Retinal pigment epithelial cell (primary cell): ENCODE data around the gene PXN.
"Not testable (repeated sequence)": the region's sequence is repeated elsewhere in the genome, so short reads cannot be mapped to it uniquely, and the experiment has no call there.

Experiments used
- DNase-seq: peaks from one replicate; pipeline ENCODE4 v3.0.0-alpha.2; 2010; ENCODE audit warnings: low read depth
- H3K4me3 ChIP-seq: 2 replicates; pipeline ENCODE4 v1.5.1; 2011; ENCODE audit warnings: mild to moderate bottlenecking, low read length, control low read depth, moderate library complexity
- CTCF ChIP-seq: conservative IDR thresholded peaks from 2 replicates; pipeline ENCODE4 v1.5.1; 2011; ENCODE audit warnings: low read depth, low read length, control low read depth, inconsistent platforms

PXN gene

GRCh38 chr12:120237360-120238171 is 28.0 kb downstream of the PXN start:
- H3K4me3 ChIP-seq: no peak overlapping the region
- no peak for TF ChIP-seq CTCF
- DNase-seq: no peak

- not testable (repeated sequence) for H3K4me3 ChIP-seq, DNase-seq
Measured at GRCh38 chr12:120236809-120237208, 28.7 kb downstream of the PXN start.

GRCh38 chr12:120235369-120236323 is 29.9 kb downstream of the PXN start:
- DNase-seq: no peak
- TF ChIP-seq CTCF: peak; percentile 55
- no peak overlapping the region for H3K4me3 ChIP-seq

GRCh38 chr12:120234643-120235368 is 30.7 kb downstream of the PXN start:
- TF ChIP-seq CTCF: peak; percentile 67
- H3K4me3 ChIP-seq: no peak overlapping the region
- peak; percentile 90 for DNase-seq

GRCh38 chr12:120231316-120232011 is 34.1 kb downstream of the PXN start:
- peak; percentile 8 for TF ChIP-seq CTCF
- DNase-seq: peak; percentile 71
- H3K4me3 ChIP-seq: no peak overlapping the region

- H3K4me3 ChIP-seq: peak overlapping the region; percentile 25
- no peak for DNase-seq
- no peak for TF ChIP-seq CTCF
Measured at GRCh38 chr12:120230974-120231315, 34.6 kb downstream of the PXN start.
